GM21447 (cell line): Measurements from ENCODE around the gene CARNS1.
A peak's percentile ranks its signal among the peaks of the same experiment; 100 is the strongest.

Experiments
- ATAC-seq: cut with Tn5 transposase; IDR thresholded peaks from one replicate; pipeline ENCODE4 v1.9.1; 2021; ENCODE audit not compliant: unreplicated experiment

Gene CARNS1, protein sequence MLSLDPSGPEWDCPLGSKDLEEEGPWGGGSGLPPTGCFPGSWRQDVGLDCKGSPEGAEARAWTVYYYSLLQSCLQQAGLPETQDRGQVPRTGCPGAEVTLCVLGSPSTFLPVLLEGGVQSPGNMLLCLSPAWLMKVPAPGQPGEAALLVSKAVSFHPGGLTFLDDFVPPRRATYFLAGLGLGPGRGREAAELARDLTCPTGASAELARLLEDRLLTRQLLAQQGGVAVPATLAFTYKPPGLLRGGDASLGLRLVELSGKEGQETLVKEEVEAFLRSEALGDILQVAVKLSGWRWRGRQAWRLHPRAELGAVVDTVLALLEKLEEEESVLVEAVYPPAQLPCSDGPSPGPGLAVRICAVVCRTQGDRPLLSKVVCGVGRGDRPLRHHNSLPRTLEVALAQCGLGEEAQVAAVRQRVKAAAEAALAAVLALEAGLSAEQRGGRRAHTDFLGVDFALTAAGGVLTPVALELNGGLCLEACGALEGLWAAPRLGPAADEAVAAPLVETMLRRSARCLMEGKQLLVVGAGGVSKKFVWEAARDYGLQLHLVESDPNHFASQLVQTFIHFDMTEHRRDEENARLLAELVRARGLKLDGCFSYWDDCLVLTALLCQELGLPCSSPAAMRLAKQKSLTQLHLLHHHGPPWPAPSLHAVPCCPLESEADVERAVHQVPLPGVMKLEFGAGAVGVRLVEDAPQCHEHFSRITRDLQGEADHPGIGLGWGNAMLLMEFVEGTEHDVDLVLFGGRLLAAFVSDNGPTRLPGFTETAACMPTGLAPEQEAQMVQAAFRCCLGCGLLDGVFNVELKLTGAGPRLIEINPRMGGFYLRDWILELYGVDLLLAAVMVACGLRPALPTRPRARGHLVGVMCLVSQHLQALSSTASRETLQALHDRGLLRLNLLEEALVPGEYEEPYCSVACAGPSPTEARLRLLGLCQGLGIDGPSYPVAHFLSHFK

GRCh38 chr11:67415501-67416304 is at the start of gene CARNS1:
CARNS1 (plus strand) TSS chr11:67415678; CDS start chr11:67416200, 522 bp downstream.
- ATAC-seq = no peak

DNA sequence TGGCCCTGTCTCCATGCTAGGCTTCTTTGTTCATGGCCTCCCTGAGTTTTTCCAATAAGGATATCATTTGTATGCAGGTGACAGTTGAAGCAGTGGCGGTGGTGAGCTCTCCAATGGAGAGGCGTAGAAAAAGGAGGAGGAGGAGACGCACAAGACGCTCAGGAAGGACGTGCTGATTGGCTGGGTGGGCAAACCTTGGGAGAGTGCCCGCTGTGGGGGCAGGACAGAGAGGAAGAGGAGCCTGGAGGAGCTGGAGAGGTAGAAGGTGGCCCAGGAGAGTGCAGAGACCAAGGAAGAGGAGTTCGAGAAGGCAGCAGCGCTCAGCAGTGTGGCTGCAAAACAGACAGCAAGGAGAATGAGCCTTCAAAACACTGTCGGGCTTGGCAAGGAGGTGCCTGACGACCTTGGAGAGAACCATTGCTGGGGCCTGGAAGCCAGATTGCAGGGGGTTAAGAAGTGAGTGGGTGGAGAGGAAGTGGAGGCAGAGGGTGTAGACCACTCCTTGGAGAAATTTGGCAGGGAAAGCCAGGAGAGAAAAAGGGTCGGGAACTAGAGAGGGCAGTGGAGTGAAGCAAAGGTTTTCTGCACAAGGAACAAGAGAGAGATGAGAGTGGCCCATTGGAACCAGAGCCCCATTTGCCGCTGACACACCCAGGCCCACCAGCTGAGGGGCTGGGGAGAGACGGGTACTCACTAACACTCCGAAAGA is 49.6 kb upstream of the CARNS1 start:
- ATAC-seq = no peak

DNA sequence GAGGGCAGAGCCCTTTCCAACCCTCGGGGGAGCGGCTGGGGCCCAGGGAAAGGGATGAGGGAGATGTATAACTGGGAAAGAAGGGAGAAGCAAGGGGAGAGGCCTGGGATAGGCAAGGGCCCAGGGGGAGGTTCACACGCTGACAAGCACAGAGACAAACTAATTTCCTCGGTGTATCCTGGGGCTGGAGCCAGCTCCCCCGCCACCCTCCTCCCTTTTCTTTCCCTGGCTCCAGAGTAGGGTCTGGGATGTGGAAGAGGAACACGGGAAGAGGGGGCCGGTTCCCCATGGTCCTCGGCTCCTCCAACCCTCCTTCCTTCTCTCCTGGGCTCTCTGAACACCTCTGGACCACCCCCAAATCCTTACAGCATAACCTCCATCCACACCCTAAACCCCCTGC is 48.9 kb upstream of the CARNS1 start:
- no peak for ATAC-seq

- ATAC-seq = no peak
These were observed 48.3 kb upstream of the CARNS1 start for GRCh38 chr11:67366961-67367760.

DNA sequence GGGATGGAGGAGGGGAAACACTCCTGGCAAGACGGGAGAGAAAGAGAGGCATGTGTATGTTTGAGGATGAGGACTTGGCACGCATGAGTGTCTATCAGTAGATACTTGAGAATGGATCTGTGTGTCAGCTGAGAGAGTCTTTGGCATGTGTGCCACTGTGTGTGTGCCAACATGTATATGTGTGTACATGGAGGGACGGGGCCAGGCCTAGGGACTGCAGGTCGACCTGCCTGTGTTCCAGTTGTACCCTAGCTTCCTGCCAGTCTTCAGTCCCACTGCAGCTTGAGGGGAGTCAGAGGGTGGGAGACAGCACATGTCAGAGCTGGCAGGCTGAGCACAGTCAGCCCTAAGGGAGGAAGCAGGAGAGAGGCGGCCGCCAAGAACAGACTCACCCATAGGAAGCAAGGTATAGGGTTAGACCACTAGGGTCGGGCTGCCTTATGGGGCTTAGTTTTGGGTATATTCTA is 47.7 kb upstream of the CARNS1 start:
- ATAC-seq = no peak

DNA sequence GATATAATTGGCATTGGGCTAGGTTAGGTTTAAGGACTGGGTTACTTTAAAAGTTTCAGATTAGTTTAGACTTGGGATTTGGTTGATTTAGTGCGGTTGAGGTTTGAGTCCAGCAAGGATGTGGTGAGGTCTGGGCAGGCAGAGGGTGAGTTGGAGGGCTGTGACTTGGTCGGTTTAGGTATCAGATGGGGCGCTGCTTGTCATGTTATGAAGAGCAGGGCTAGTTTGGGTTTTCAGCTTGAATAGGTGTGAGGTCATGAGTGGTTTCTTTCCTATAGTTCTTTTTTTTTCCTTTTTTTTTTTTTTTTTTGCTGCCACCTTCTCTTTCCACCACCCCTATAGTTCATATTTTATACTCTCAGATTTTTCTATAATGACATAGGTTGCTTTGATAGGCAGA is 46.9 kb upstream of the CARNS1 start:
- peak; percentile 54 for ATAC-seq

GRCh38 chr11:67369275-67369674 is 46.2 kb upstream of the CARNS1 start:
- no peak for ATAC-seq

DNA sequence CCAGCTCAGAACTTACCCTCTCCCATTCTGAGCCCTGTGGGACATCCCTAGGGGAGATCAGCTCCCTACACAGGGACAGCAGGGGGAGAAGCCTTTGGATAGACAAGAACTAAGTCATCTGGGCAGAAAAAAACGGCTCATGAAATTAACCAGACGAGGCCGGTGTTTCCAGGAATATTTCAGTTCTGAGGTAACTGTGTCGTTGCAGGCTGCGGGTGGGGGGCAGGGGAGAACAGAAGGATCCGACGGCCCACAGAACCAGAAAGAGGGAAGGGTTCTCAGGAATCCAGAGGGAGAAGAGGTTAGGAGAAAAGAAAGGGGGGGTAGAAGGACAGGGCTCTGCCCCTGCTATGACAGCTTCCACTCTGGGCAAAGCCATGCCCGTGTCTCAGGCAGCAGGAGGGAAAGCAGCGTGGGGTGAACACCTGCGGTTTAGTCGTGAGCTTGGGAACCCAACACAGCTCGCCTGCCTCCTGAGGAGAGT is 45.6 kb upstream of the CARNS1 start:
- no peak for ATAC-seq

DNA sequence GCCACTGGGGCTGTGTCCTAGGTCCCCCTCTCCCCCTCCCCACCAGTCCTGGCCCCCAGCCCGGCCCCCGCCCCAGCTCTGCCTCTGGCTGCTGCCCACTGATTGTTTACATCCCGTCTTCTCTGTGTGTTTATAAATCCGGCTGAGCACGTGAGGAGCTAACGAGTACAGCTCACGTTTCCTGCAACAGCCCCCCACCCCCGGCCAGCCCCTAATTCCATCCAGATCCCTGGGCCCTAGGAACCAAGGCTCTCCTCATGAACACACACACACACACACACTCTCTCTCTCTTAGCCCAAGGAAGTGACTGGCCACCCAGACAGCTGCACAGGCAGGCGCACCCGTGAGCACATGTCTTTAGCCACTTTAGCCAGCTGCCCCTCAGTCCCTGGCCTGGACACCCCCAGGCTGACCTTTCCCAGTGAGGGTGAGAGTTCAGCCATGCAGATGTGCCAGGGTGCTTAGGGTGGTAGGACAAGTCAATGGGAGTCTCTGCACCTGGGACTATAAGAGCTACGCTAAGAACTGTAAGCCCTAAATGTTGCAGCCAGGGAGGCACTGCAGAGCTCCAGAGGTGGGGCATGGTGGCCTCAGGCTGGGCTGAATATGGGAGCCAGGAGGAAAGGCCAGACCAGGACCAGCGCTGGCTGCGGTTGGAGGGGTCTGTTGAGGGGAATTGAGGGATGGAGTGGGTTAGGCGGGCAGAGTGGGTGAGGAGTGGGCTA is 45.0 kb upstream of the CARNS1 start:
- ATAC-seq = no peak

DNA sequence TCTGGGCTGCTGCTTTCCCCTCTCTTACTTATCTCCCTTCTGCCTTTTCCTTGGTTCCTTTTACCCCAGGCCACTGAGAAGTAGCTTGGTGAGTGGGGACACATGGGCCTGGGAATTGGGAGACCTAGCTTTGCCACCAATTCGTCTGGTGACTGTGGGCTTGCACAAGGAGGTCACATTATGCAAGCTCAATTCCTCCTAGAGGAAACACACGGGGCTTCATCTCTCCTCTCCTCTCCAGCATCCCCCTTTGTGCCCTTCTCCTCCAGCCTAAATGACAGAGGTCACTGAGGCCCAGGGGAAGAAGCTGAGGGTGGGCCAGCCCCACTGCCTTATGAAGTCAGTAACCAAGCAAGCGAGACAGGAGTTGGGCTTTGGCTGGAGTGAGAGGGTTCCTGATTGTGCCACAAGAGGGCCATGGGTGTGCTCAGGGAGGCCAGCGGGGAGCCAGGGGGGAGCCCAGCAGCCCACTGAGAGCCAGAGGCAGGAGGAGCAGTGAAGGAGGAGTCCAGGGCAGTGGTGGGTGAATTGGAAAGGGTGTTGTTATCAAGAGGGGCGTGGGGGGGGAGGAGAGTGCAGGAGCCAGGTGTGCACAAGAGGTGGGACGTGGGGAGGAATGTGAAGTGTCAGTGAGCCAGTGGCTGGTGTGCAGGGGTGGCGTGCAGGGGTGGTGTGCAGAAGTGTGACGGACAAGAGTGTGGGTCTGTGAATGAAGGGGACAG is 44.1 kb upstream of the CARNS1 start:
- ATAC-seq = no peak

DNA sequence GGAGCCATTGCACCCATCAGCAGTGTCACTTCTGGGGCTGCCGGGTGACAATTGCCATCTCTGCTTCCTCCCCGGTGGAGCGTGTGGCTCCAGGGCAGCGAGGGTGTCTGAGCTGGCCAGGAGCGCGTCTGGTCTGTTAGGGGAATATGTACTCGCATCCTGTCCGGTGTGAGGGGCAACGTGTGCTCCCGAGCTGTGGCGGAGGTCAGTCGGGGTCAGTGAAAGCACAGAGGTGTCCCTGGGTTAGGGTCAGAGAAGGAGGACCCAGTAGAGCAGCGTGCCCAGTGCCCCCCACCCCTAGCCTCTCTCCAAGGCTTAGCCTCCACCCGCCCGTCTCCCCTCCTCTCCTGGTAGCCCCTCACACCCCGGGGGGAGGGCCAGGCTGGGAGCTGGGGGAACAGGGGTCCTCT is 43.6 kb upstream of the CARNS1 start:
- no peak for ATAC-seq

DNA sequence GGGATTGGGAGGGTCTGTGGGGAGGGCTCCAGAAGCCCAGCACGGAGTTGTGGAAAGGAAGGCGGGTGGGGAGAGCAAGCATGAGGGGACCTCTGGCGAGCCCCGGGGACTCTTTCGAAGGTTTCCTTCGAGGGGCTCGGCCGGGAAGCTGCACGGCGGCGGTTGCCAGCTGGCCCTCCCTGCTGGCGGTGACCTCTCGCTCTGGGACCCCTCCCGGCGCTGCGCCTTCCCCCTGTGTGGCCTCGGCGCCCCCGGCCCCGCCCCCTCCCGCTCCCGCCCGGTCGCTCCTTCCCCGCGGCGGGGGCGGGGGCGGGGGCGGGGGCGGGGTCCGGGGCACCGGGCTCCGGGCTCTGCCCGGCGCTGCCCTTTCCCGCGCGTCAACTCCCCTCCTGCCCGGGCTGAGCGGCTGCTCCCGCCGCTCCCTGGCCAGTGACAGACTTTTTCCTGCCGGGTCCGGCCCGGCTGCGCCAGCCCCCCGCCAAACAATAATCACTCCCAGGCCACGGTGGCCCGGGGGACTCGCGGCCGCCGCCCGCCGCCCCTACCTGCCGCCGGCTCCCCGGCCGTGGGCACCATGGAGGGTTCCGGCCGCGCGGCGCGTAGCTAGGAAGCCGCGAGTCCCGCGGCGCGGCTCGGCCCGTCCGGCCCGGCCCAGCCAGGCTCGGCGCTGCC is 43.0 kb upstream of the CARNS1 start:
- ATAC-seq = no peak

DNA sequence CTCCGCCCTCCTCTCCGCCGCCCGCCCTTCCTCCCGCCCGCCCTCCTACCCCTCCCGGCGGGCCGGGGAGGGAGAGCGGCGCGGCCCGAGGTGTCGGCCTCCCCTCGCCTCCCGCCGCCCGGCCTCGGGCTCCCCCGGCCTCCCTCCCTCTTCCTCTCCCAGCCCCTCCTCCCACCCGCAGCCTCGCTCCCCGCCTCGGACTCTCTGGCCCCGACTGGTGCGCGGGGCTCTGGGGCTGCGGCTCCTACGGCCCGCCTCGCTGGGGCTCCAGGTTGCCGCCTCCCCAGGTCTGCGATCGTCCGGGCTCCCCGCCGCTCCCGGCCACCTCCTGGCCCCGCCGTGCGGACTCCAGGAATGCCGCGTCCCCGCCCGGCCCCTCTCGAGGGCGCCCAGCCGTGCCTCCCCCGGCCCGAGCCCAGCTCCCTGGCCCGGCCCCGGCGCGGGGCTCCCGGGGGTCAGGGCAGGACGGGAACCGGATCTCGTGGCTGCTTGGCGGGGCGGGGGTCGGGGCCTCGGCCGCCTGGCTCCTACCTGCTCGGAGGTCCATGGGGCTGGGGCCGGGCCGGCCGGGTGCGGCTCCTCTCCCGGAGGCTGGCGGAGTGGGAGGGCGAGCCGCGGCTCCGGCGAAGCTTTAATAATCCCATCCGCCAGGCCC is 42.4 kb upstream of the CARNS1 start, which contains the start of gene CLCF1:
TSS of gene CLCF1 (minus strand) at position 606 of the 655 bp plus-strand sequence. CDS start at position 547, 59 bp downstream.
- no peak for ATAC-seq

GRCh38 chr11:67373648-67374570 is 41.6 kb upstream of the CARNS1 start:
- no peak for ATAC-seq

DNA sequence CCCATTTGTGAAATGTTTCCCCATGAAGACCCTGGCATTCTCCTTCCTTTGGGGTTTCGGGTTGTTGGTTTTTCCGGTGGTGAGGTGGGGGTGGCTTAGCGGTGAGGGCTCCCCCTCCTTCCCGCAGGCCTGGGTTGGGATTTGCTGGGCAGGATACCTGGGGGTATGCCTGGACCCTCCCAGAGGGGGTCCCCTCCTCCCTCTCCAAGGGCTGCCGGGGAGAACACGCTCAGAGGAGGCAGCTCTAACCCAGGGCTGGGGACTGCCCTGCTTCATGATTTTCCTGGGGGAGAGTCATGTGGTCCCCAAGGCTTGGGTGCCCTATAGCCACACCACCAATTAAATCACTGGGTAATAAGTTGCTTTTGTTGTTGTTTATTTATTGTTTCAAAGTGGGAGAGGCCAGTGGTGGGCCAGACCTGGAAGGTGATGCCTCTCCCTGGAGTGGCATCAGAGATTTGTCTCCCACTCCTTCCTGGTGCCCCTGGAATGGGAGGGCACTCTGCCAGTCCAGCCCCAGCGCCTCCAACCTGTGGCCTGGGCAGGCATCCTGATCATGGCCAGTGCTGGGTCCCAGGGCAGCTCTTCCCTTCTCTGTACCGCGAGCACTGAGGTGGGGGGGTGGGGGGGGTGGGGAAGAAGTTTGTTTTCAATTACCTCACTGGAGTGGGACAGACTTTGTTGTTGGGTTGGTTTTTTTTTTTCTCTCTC is 40.8 kb upstream of the CARNS1 start:
- no peak for ATAC-seq
